ENCODE measurements around the gene PLA2G3. TPM values are rescaled to one million over a fixed set of nuclear protein-coding genes. Genes with fewer than 3 reads are reported as not detected.
"Not testable (repeated sequence)": the region's sequence is repeated elsewhere in the genome, so short reads cannot be mapped to it uniquely, and the experiment has no call there.

The PLA2G3 gene
- polyA plus RNA-seq, 3 donors: 0.01 TPM; not detected in 2

DNA sequence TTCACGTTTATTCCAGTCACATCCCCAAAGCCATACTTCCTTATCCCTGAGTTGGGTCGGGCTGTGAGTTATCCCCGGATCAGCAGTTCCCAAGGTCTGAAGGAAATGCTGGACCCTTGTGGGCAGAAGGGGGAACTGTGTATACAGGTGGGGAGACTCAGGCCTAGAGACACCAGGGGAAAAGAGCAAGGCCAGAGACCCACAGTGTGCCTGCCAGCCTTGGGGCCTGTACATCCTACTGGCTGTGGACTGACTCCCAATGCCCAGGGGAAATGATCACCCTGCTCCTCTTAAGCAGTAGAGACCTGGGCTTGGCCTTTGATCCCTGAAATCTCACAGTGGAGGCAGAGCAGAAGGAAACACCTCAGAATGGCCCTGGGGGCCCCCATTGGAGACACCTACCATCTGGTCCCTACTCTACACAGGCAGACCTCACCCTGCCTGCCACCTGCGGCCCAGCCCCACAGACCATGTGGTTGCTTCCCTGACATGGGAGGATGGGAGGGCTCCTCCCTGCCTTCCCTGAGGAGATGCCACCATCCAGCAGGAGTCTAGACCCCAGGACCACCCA, 34.2 kb downstream of the PLA2G3 start:
- 37 to 66% (median 48%) methylated on average over 4 of the region's 4 CpGs for WGBS, 3 donors
- H3K27ac ChIP-seq (ENCODE audit: low read depth, low read length): no peak overlapping the region

DNA sequence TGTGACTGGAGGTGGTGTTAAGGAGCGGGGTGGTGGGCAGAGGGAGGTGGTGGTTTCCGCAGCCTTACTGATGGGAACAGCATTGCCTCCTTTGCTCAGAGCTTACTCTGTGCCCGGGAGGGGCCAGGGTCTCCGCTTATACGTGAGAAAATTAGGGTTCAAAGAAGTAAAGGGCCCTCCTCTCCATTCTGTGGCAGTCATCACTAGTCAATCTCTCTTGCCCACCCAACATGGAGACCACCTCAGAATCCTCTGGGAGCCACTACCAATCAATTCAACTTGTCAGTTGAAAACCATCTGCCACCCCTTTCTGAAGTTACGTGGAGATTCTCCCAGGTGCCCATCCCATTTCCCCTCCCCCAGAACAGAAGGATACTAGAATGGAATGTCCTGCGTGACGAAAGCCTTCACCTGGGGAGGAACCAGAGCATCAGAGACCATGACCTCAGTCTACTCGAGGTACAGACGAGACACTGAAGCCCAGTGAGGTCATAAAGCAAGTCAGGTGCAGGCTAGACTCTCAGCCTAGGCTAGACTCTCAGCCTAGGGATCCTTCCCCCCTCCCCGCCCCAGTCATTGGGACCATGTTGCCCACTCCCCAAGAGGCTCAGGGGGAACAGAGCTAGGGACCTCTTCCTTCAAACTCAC, 34.9 kb downstream of the PLA2G3 start:
- H3K27ac ChIP-seq (ENCODE audit: low read depth, low read length): no peak overlapping the region
- WGBS, 3 donors: 81 to 84% (median 81%) methylated on average over 11 of the region's 11 CpGs

DNA sequence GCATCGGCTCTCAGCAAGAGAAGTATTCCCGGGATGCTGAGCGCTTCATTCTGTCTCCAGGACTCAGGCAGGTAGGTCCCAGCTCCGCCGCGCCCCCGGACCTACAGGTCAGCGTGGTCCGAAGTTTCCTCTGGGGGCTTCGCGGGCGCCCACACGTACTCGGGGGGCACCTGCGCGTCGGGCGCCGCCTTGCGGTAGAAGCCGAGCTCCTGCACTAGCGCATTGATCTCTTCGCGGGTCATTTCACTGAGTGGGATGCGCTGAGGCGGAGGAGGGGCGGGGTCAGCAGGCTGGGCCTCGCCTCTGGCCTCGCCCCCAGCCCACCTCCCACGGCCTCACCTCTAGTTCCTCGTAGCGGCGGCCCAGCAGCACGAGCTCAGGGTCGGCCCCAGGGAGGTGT, 35.4 kb downstream of the PLA2G3 start:
- WGBS, 3 donors: 39 to 76% (median 75%) methylated on average over 34 to 35 of the region's 35 CpGs
- no peak overlapping the region for H3K27ac ChIP-seq (ENCODE audit: low read depth, low read length)

DNA sequence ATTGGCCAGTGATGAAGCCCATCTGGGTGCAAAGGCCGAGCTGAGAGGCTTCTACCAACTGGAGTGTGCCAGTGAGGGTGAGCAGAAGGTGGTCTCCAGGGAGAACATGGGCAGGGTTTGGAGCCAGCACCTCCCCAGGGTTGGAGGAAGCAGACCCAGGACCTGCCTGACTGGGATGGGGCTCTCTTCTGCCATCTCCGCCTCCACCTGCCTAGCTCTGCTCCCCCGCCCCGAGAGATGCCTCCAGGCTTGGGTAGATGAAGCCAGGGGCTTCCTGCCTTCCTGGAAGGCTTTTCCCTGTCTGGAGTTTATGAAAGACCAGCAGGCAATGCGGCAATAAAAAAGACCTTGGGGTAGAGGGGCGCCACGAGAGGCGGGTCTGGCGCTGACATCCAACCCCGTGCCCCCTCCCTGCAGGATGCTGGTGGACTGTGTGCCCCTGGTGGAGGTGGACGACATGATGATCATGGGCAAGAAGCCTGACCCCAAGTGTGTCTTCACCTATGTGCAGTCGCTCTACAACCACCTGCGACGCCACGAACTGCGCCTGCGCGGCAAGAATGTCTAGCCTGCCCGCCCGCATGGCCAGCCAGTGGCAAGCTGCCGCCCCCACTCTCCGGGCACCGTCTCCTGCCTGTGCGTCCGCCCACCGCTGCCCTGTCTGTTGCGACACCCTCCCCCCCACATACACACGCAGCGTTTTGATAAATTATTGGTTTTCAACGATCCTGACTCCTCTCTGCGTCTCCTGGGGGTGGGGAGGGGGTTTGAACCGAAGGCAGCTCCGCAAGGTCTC, 36.2 kb downstream of the PLA2G3 start:
- no peak overlapping the region for H3K27ac ChIP-seq (ENCODE audit: low read depth, low read length)
- 74 to 85% (median 82%) methylated on average over 33 of the region's 33 CpGs for WGBS, 3 donors

DNA sequence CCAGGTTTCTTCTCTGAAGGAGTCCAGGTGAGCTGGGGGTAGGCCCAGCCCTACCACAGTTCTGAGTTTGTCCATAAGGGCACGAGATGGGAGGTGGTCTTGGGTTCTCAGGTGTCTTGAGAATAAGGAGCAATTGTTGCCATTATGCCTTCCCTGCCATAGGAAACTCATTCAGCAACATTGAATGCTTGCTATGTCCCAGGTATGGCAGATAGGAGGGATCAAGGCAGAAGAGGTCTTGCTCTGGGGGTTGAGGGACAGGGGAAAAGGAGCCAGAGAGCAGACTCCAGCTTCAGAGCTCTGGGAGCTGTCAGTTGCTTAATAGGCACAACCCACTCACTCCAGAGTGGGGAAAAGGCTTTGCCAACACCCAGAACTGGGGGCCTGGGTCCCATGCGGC, 37.2 kb downstream of the PLA2G3 start:
- H3K27ac ChIP-seq (ENCODE audit: low read depth, low read length): no peak overlapping the region
- WGBS, 3 donors: 84 to 90% (median 88%) methylated on average over 2 of the region's 2 CpGs

DNA sequence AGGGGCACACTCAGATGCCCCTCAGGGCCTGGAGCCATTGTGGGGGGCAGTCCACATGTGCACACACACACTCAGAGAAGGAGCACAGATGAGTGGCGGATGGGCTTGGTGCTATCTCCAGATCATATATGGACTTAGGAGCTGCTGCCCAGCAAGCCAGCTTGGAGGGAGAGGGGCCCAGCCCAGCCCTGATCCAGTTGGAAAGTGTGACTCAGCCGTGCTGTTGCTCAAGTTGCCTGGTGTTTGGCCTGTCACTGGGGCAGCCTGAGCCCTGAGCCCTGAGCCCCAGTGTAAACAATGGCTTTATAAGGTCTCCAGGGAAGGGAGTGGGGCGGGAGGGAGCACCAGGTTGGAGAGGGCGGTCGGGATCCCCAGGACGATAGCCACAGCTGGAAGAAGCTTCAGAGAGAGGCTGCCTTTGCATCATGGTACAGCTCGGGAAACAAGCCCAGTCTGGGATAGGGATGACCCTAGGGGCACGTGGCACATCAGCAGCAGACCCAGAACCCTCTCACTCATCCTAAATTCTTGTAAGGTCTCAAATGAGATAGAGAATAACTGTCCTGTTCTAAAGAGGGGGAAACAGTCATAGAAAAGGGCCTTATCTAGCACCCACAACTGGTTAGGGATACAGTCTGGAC, 37.7 kb downstream of the PLA2G3 start:
- no peak overlapping the region for H3K27ac ChIP-seq (ENCODE audit: low read depth, low read length)
- 70 to 84% (median 76%) methylated on average over 8 of the region's 8 CpGs for WGBS, 3 donors

DNA sequence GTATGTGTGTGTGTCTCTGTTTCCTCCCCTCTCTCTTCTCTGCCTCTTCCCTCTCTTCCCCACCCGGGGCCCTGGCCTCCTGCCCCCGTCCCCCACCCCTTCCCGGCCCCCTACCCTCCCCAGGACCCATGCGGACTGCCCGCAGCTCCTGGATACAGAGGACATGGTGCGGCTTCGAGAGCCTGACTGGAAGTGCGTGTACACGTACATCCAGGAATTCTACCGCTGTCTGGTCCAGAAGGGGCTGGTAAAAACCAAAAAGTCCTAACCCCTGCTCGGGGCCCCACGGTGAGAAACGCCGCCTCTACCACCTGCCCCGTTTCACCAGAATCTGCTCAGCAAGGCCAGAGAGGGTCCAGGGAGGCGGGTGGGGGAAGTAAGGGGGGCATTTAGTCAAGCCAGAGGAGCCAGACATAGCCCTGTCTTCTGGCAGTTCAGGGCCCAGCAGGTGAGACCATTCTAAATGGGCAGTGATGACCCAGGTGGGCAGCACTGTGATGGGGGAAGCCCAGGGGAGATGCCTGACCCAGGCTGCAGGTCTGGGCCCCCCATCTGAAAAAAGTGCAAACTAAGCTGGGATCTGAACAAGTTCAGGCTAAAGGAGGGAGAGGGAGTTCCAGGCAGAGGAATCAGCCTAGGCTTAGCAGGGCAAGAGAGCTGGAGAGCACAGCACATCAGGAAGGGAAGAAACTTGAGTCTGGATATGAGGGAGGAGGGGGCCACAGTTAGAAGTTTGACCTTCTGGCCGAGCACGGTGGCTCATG, 39.4 kb downstream of the PLA2G3 start:
- 93 to 97% (median 93%) methylated on average over 17 to 18 of the region's 18 CpGs for WGBS, 3 donors
- H3K27ac ChIP-seq (ENCODE audit: low read depth, low read length): no peak overlapping the region

DNA sequence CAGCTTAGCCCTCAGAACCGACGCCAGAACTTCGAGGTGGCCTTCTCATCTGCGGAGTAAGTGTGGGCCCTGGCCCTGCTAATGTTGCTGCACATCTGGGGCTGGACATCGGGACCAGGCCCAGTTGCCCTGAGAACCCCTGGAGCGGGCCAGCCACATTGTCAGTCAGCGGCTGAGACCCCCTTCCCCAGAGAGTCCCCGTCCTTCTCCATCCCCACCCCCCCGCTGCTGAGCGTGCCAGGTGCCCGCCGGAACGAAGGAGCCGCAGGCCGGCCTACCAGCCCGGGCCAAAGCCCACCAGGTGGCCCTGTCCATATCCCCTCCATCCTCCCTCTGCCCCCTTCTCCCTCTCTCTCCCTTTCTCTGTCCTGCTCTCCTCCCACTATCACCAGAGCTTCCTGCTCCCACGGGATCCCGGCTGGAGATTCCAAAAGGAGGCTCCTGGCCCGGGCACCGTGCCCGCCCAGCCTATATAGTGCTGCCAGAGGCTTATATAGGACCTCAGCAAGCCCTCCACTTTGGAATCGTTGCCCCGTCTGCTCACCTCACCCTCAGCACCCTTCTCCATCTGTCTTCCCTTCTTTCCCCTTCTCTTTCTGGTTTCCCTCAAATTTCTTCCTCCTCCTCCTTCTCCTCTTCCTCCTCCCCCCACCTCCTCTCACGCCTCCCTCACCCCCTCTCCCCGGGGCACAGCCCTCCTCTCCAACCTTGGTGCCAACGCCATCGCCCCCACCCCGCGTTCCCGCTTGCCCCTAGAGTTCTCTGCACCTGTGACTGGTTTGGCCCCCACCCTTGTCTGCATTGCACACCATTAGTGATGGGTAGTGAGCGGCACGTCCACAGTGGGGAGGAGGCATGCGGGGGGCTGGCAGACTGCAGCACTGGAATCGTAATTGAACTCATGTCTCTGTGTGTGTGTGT, 40.2 kb downstream of the PLA2G3 start:
- no peak overlapping the region for H3K27ac ChIP-seq (ENCODE audit: low read depth, low read length)
- 94 to 96% (median 95%) methylated on average over 34 of the region's 34 CpGs for WGBS, 3 donors

DNA sequence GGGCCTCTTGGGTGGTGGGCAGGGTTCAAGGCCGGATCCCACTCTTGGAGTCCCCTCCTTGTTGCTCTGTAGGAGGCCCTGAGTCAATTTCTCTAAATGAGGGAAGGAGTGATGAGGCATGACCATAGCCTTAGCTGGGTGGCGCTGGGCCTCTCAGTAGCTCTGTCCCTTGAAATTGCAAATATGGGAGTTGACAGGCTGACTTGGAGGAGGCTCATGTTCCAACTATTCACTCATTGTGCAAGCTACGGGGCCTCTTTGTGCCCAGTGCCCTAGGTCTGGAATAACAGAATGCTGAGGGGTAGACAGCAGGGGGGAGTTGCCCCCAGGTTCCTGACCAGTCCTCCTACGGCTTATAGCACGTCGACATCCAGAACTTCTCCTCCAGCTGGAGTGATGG, 40.9 kb downstream of the PLA2G3 start:
- 89 to 93% (median 90%) methylated on average over 6 of the region's 6 CpGs for WGBS, 3 donors

DNA sequence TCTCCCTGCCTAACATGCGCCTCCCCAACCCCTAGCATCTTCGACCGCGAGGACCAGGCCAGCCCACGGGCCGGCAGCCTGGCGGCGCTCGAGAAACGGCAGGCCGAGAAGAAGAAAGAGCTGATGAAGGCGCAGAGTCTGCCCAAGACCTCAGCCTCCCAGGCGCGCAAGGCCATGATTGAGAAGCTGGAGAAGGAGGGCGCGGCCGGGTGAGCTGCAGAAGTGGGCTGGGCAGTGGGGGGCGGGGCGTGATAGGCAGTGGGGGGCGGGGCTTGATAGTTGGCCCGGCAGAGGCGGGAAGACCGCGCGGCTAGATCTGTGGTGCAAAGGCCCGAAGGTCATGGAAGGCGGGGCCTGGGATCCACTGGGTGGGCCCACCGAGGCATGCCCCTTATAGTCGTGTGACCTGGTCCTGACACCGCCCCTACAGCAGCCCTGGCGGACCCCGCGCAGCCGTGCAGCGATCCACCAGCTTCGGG, 41.6 kb downstream of the PLA2G3 start:
- 73 to 81% (median 78%) methylated on average over 31 to 36 of the region's 36 CpGs for WGBS, 3 donors
- no peak overlapping the region for H3K27ac ChIP-seq (ENCODE audit: low read depth, low read length)

More for the DNA sequence above, 40.9 kb downstream of the PLA2G3 start:
- no peak overlapping the region for H3K27ac ChIP-seq (ENCODE audit: low read depth, low read length)

DNA sequence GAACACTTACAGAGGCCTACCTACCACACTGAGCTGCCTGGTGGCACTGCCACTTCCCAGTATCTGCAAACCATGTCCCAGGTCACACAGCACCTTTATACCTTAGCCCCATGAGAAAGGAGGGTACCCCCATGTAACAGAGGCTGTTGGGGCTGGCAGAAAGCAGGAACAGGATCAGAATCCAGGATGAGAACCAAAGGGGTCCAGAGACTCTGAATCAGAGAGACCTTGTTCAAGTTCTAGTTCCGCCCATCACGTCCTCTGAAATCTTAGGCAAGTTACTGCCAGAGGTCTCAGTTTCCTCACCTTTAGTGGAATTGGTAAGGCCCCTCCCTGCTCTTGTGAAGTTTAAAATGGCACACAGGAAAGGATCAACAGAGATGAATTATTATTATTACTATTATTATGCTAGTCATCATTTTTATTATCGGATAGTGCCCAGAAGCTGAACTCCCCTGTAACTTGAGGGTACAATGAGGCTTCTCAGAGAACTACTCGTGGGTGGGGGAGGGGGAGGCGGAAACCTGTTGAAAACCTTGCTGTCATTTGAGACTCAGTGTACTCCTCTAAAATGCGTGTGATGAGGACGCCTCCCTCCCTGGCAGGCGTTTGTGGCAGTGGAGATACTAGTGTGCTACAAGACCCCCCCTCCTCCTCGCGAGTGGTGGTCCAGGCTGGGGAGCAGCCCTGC, 42.2 kb downstream of the PLA2G3 start:
- H3K27ac ChIP-seq (ENCODE audit: low read depth, low read length): no peak overlapping the region
- 86 to 91% (median 90%) methylated on average over 10 of the region's 10 CpGs for WGBS, 3 donors

DNA sequence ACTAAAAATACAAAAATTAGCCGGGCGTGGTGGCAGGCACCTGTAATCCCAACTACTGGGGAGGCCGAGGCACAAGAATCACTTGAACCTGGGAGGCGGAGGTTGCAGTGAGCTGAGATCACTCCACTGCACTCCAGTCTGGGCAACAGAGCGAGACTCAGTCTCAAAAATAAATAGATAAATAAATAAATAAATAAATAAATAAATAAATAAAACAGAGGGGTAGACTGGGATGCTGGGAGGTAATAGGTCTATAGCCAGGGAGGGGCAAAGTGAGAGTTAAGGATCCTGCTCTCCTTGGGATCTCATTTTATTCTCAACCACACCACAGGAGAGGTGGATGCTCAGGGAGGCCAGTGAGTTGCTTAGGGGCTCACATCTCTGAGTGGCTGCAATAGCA, 42.8 kb downstream of the PLA2G3 start:
- not testable (repeated sequence) for H3K27ac ChIP-seq (ENCODE audit: low read depth, low read length)
- whole genome bisulfite sequencing, 3 donors: 83 to 99% (median 98%) methylated on average over 5 of the region's 5 CpGs

DNA sequence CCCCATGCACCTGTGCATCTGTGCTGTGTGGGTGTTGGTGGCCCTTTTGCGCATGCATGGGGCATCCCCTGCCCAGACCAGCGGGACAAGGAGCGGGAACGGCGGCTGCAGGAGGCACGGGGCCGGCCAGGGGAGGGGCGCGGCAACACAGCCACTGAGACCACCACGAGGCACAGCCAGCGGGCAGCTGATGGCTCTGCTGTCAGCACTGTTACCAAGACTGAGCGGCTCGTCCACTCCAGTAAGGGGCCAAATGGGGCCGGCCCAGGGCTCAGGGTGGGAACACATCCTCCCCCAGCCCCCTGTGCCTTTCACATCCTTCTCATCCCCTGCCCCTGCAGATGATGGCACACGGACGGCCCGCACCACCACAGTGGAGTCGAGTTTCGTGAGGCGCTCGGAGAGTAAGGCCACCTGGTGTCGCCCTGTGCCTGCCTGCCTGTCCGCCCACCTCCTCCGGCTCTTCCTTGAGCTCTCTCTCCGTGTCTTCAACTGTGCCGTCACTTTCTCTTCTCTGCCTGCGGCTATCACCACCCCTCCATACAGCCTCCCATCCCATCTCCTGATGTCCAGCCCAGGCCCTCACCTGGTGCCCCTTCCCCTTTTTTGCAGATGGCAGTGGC, 43.5 kb downstream of the PLA2G3 start:
- 89 to 94% (median 93%) methylated on average over 26 to 27 of the region's 27 CpGs for WGBS, 3 donors
- H3K27ac ChIP-seq (ENCODE audit: low read depth, low read length): no peak overlapping the region

DNA sequence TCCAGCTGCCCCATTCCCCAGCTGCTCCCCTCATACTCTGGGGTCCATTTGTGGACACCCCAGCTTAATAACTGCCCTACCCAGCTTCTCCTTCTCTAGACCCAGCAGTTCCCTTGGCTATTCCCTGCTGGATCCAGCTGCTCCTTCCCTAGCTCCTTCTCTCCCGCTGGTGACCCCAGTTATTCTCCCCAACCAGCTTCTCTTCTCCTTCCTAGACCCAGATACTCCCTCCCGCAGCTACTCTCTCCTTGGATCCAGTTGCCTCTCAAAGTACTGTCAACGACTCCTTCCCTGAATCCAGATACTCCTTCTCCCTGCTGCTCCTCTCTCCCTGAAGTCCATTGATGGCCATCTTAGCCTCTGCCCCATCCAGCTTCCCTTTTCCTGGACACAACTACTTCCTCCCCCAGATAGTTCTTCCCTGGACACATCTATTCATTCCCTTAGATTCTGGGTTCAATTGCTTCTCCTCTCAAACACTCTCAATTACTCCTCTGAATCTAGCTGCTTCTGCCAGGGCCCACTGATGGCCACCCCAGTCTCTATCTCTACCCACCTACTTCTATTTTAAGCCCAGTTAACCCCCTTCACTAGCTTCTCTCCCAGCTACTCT, 44.6 kb downstream of the PLA2G3 start:
- 89 to 94% (median 92%) methylated on average over 3 of the region's 3 CpGs for WGBS, 3 donors
- H3K27ac ChIP-seq (ENCODE audit: low read depth, low read length): no peak overlapping the region

DNA sequence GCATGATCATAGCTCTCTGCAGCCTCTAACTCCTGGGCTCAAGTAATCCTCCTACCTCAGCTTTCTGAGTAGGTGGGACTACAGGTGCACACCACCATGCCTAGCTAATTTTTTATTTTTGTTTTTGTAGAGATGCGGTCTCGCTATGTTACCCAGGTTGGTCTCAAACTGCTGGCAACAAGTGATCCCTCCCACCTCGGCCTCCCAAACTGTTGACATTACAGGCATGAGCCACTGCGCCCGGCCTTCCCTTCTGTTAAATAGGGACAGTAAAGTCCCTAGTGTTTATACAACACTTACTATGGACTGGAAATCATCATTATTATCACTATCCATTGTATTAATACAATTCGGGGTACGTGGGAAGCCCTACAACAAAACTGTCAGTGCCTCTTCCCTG, 45.6 kb downstream of the PLA2G3 start:
- WGBS, 3 donors: 91 to 97% (median 96%) methylated on average over 7 of the region's 7 CpGs
- no peak overlapping the region for H3K27ac ChIP-seq (ENCODE audit: low read depth, low read length)

DNA sequence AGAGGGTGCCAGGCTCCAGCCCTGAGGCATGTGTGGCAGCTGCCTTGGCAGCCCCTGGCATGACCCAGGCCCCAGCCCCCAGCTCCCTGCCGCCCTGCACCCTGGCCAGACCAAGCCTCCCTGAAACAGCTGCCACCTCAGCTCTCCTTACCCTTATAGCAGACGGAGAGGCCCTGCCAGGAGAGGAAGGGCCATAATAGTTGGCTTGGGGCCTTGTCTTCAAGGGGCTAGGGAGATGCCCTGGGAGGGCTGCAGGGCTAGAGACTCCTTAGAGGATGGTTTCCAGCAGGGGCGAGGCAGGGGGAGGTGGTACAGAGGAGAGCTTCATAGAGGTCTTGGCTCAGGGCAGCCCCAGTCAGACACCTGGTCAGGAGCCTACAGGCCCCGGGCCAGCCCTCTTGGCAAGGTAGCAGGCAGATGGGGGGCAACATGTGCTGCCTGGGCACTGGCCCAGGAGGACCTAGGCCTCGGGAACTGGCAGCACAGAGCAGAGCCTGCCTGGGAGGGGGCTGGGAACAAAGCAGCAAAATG, 46.2 kb downstream of the PLA2G3 start:
- no peak overlapping the region for H3K27ac ChIP-seq (ENCODE audit: low read depth, low read length)
- 50 to 77% (median 77%) methylated on average over 5 of the region's 5 CpGs for WGBS, 3 donors
